Stimulated activated CD4-positive, alpha-beta T cell treated with anti-CD3 and anti-CD28 coated beads, Interleukin-1b, Interleukin-23, amount 100 ng/mL, for 4 hours (primary cell): ENCODE measurements around the gene TAOK1.
"Not testable (repeated sequence)": the region's sequence is repeated elsewhere in the genome, so short reads cannot be mapped to it uniquely, and the experiment has no call there.

Experiments
- DNase-seq, 2 donors: peaks; one replicate each; pipeline ENCODE4 v3.0.0-alpha.2; 2020; ENCODE audit warnings: low read depth in 2 of 2

Gene TAOK1

GRCh38 chr17:29443041-29443739 is 53.0 kb downstream of the TAOK1 start:
- DNase-seq, result no peak

- no peak for DNase-seq
These were observed 54.4 kb downstream of the TAOK1 start for GRCh38 chr17:29444589-29444988.

- DNase-seq, result no peak
These were observed 55.7 kb downstream of the TAOK1 start for GRCh38 chr17:29445844-29446243.

GRCh38 chr17:29449865-29450671 is 59.9 kb downstream of the TAOK1 start:
- DNase-seq, result no peak

- DNase-seq, result no peak
These were observed 61.1 kb downstream of the TAOK1 start for GRCh38 chr17:29451121-29451742.

GRCh38 chr17:29458066-29458465 is 67.9 kb downstream of the TAOK1 start:
- DNase-seq, result no peak

- DNase-seq, result no peak
These were observed 71.5 kb downstream of the TAOK1 start for GRCh38 chr17:29461483-29462206.

GRCh38 chr17:29469276-29469675 is 79.1 kb downstream of the TAOK1 start:
- DNase-seq, result no peak

- not testable (repeated sequence) for DNase-seq
These were observed 83.3 kb downstream of the TAOK1 start for GRCh38 chr17:29473437-29473836.

GRCh38 chr17:29474297-29474696 is 84.1 kb downstream of the TAOK1 start:
- DNase-seq, result no peak

GRCh38 chr17:29475891-29476290 is 85.7 kb downstream of the TAOK1 start:
- no peak for DNase-seq

- not testable (repeated sequence) for DNase-seq
These were observed 90.2 kb downstream of the TAOK1 start for GRCh38 chr17:29480249-29480928.

- DNase-seq, result no peak
These were observed 93.3 kb downstream of the TAOK1 start for GRCh38 chr17:29483503-29483902.

- DNase-seq, result no peak
These were observed 104.8 kb downstream of the TAOK1 start for GRCh38 chr17:29495011-29495410.

GRCh38 chr17:29504711-29505110 is 114.5 kb downstream of the TAOK1 start:
- DNase-seq, result no peak

- no peak for DNase-seq
These were observed 115.7 kb downstream of the TAOK1 start for GRCh38 chr17:29505836-29506235.

GRCh38 chr17:29510953-29511352 is 120.8 kb downstream of the TAOK1 start:
- DNase-seq, result no peak

- no peak for DNase-seq
These were observed 124.6 kb downstream of the TAOK1 start for GRCh38 chr17:29514792-29515191.

GRCh38 chr17:29518359-29518758 is 128.2 kb downstream of the TAOK1 start:
- no peak for DNase-seq

- DNase-seq, result no peak
These were observed 134.5 kb downstream of the TAOK1 start for GRCh38 chr17:29524692-29525091.

GRCh38 chr17:29526322-29526721 is 136.2 kb downstream of the TAOK1 start:
- DNase-seq, result no peak

GRCh38 chr17:29533976-29534375 is 143.8 kb downstream of the TAOK1 start:
- DNase-seq, result no peak
